Thyroid gland (tissue), 4 donors: ENCODE results near the gene MRGPRG.
"Not testable (repeated sequence)": the region's sequence is repeated elsewhere in the genome, so short reads cannot be mapped to it uniquely, and the experiment has no call there.

ENCODE experiments used
- POLR2A ChIP-seq, 2 donors: fragments of 450-650 bp; IDR thresholded peaks; one replicate each; pipeline ENCODE4 v1.6.1; 2017; ENCODE audit warnings: antibody characterized with exemption in 2 of 2, mild to moderate bottlenecking in 2 of 2, moderate library complexity in 1 of 2
- TF ChIP-seq, protein P1 (sequence below), 6 experiments: fragments of 200-600 bp in 3 of 6; fragments of 450-650 bp in 3 of 6; sonication (generic) in 3 of 6; IDR thresholded peaks; one replicate each; pipeline ENCODE4 v1.5.1; 2016 to 2019; ENCODE audit warnings: antibody characterized with exemption in 6 of 6, mild to moderate bottlenecking in 2 of 6, inconsistent platforms in 1 of 6, moderate library complexity in 1 of 6

DNA sequence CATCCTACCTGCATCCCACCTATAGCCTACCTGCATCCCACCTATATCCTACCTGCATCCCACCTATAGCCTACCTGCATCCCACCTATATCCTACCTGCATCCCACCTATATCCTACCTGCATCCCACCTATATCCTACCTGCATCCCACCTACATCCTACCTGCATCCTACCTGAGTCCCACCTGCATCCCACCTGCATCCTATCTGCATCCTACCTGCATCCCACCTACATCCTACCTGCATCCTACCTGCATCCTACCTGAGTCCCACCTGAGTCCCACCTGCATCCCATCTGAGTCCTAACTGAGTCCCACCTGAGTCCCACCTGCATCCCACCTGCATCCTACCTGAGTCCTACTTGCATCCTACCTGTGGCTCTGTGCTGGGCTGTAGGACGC is 38.9 kb upstream of the MRGPRG start:
- TF ChIP-seq, protein P1, sequence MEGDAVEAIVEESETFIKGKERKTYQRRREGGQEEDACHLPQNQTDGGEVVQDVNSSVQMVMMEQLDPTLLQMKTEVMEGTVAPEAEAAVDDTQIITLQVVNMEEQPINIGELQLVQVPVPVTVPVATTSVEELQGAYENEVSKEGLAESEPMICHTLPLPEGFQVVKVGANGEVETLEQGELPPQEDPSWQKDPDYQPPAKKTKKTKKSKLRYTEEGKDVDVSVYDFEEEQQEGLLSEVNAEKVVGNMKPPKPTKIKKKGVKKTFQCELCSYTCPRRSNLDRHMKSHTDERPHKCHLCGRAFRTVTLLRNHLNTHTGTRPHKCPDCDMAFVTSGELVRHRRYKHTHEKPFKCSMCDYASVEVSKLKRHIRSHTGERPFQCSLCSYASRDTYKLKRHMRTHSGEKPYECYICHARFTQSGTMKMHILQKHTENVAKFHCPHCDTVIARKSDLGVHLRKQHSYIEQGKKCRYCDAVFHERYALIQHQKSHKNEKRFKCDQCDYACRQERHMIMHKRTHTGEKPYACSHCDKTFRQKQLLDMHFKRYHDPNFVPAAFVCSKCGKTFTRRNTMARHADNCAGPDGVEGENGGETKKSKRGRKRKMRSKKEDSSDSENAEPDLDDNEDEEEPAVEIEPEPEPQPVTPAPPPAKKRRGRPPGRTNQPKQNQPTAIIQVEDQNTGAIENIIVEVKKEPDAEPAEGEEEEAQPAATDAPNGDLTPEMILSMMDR (IDR thresholded peaks at IDR 0.05), result not testable (repeated sequence)
- TF ChIP-seq POLR2A (IDR thresholded peaks at IDR 0.05), result not testable (repeated sequence)
